Smooth muscle cell (in vitro differentiated cells): Measurements from ENCODE around the gene RNF157. TPM values are rescaled to one million over a fixed set of nuclear protein-coding genes. Genes with fewer than 3 reads are reported as not detected.

Experiments used
- DNase-seq: peaks from one replicate; lab custom pipeline; 2025; ENCODE audit not compliant: unreplicated experiment; lab: John Stamatoyannopoulos, UW
- H2AFZ ChIP-seq: fragments of 200-600 bp; sonication (generic); 2 replicates; pipeline ENCODE4 v1.6.0; 2016; ENCODE audit warnings: antibody characterized with exemption, low read depth, mild to moderate bottlenecking
- H3F3A ChIP-seq: fragments of 200-600 bp; sonication (generic); 2 replicates; pipeline ENCODE4 v1.6.0; 2017; ENCODE audit warnings: antibody characterized with exemption, low read depth
- H3K27ac ChIP-seq: fragments of 200-600 bp; sonication (generic); 2 replicates; pipeline ENCODE4 v1.5.1; 2016; ENCODE audit warnings: low read depth, mild to moderate bottlenecking
- H3K27me3 ChIP-seq: fragments of 200-600 bp; sonication (generic); 2 replicates; pipeline ENCODE4 v1.6.1; 2016; ENCODE audit warnings: low read depth, mild to moderate bottlenecking
- H3K36me3 ChIP-seq: fragments of 200-600 bp; sonication (generic); 2 replicates; pipeline ENCODE4 v1.5.1; 2016; ENCODE audit warnings: low read depth
- H3K4me1 ChIP-seq: fragments of 200-600 bp; sonication (generic); 2 replicates; pipeline ENCODE4 v1.5.1; 2016; ENCODE audit warnings: low read depth
- H3K4me2 ChIP-seq: fragments of 200-600 bp; sonication (generic); 2 replicates; pipeline ENCODE4 v1.6.0; 2016; ENCODE audit warnings: mild to moderate bottlenecking
- H3K4me3 ChIP-seq: fragments of 200-600 bp; sonication (generic); 2 replicates; pipeline ENCODE4 v1.5.1; 2016; ENCODE audit warnings: mild to moderate bottlenecking
- H3K79me2 ChIP-seq: fragments of 200-600 bp; sonication (generic); 2 replicates; pipeline ENCODE4 v1.6.0; 2016; ENCODE audit warnings: low read depth, mild to moderate bottlenecking
- H3K9ac ChIP-seq: fragments of 200-600 bp; sonication (generic); 2 replicates; pipeline ENCODE4 v1.6.0; 2016; ENCODE audit warnings: low read depth
- H3K9me3 ChIP-seq: fragments of 200-600 bp; sonication (generic); replicated peaks from 2 replicates; pipeline ENCODE4 v1.5.1; 2016; ENCODE audit warnings: low read depth
- H4K20me1 ChIP-seq: fragments of 200-600 bp; sonication (generic); 2 replicates; pipeline ENCODE4 v1.6.0; 2016; ENCODE audit warnings: low read depth
- WGBS: methylation state at CpG from one replicate; pipeline ENCODE4 v1.1.7; 2016; ENCODE audit warnings: low lambda C conversion rate; 5-methylcytosine and 5-hydroxymethylcytosine counted together
- polyA plus RNA-seq: library from polyadenylated mRNA; unstranded; fragments of >200 nt; fragmentation: Nextera tagmentation; extraction: Ambion mirVana; gene quantifications from 2 replicates; pipeline ENCODE4 v1.2.1, GENCODE V29; 2016
- total RNA-seq: library from RNA; depleted of rRNA; stranded (reverse); fragments of >200 nt; gene quantifications from 2 replicates; pipeline ENCODE4 v1.2.3, GENCODE V29; 2014
- TF ChIP-seq, protein P1 (sequence below): fragments of 200-600 bp; sonication (generic); IDR thresholded peaks from 2 replicates; pipeline ENCODE4 v1.5.1; 2017; ENCODE audit warnings: borderline replicate concordance, mild to moderate bottlenecking, antibody characterized with exemption; ENCODE audit not compliant: insufficient read depth, poor library complexity, severe bottlenecking

Gene RNF157
- total and polyA plus RNA-seq, 2 experiments from 2014 or later: 0.09 to 0.63 TPM

DNA sequence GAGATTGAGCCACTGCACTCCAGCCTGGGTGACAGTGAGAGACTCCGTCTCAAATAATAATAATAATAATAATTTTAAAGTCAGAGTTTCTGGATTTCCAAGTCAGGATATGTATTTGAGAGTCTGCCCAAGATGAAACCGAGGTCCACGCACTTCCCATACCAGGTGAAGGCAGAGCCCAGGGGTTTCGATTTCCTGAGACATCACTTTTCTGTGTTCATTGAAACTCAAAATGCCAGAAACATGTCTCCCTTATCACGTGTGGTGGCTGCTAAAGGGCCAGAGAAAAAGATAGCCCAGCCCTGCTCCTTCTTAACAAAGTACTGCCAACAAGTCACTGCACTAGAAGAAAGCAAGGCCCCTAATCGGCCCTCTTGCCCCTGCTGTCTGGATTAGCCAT is 9.8 kb upstream of the RNF157 start:
- no peaks in the 10 kb centered on the region for H4K20me1 ChIP-seq
- H3K4me1 ChIP-seq: no peaks in the 10 kb centered on the region
- H3K9ac ChIP-seq: no peak overlapping the region
- peaks cover 4% of the 10 kb centered on the region for H3F3A ChIP-seq
- no peak for DNase-seq
- H3K79me2 ChIP-seq: no peaks in the 10 kb centered on the region
- H3K27ac ChIP-seq: no peak overlapping the region
- H3K9me3 ChIP-seq: no peaks in the 10 kb centered on the region
- H3K27me3 ChIP-seq: no peaks in the 10 kb centered on the region
- 90% methylated on average over 6 of the region's 6 CpGs for WGBS
- TF ChIP-seq, protein P1, sequence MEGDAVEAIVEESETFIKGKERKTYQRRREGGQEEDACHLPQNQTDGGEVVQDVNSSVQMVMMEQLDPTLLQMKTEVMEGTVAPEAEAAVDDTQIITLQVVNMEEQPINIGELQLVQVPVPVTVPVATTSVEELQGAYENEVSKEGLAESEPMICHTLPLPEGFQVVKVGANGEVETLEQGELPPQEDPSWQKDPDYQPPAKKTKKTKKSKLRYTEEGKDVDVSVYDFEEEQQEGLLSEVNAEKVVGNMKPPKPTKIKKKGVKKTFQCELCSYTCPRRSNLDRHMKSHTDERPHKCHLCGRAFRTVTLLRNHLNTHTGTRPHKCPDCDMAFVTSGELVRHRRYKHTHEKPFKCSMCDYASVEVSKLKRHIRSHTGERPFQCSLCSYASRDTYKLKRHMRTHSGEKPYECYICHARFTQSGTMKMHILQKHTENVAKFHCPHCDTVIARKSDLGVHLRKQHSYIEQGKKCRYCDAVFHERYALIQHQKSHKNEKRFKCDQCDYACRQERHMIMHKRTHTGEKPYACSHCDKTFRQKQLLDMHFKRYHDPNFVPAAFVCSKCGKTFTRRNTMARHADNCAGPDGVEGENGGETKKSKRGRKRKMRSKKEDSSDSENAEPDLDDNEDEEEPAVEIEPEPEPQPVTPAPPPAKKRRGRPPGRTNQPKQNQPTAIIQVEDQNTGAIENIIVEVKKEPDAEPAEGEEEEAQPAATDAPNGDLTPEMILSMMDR: no peak
- H3K4me3 ChIP-seq: no peak overlapping the region
- no peak overlapping the region for H2AFZ ChIP-seq
- no peaks in the 10 kb centered on the region for H3K36me3 ChIP-seq
- H3K4me2 ChIP-seq: no peak overlapping the region

- Histone ChIP-seq H3K9ac (no peak overlapping the region), H3K36me3 (no peaks in the 10 kb centered on the region), H3F3A (peaks cover 2% of the 10 kb centered on the region), H4K20me1 (no peaks in the 10 kb centered on the region), H3K27me3 (peaks cover 7% of the 10 kb centered on the region), H3K27ac (no peak overlapping the region), H3K4me3 (no peak overlapping the region), H3K4me2 (no peak overlapping the region), H2AFZ (no peak overlapping the region), H3K4me1 (no peaks in the 10 kb centered on the region), H3K79me2 (no peaks in the 10 kb centered on the region), H3K9me3 (no peaks in the 10 kb centered on the region)
- TF ChIP-seq, protein P1: no peak
- DNase-seq: no peak
- WGBS: 87% methylated on average over 11 of the region's 11 CpGs
Measured at GRCh38 chr17:76248013-76248782, 7.9 kb upstream of the RNF157 start.

DNA sequence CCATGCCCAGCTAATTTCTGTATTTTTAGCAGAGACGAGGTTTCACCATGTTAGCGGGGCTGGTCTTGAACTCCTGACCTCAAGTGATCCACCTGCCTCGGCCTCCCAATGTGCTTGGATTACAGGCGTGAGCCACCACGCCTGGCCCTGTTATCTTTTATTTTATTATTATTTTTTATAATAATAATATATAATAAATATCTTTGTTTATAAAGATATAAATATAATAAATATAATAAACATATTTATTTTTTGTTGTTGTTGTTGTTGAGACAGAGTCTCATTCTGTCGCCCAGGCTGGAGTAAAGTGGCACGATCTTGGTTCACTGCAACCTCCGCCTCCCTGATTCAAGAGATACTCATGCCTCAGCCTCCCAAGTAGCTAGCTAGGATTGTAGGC is 7.0 kb upstream of the RNF157 start:
- Histone ChIP-seq H3K27ac (no peak overlapping the region), H4K20me1 (no peaks in the 10 kb centered on the region), H3K9me3 (no peaks in the 10 kb centered on the region), H3K4me2 (no peak overlapping the region), H3K27me3 (peaks cover 16% of the 10 kb centered on the region), H2AFZ (no peak overlapping the region), H3F3A (no peaks in the 10 kb centered on the region), H3K4me3 (no peak overlapping the region), H3K36me3 (no peaks in the 10 kb centered on the region), H3K9ac (no peak overlapping the region), H3K4me1 (no peaks in the 10 kb centered on the region), H3K79me2 (no peaks in the 10 kb centered on the region)
- DNase-seq: no peak
- WGBS: 92% methylated on average over 8 of the region's 8 CpGs
- TF ChIP-seq, protein P1: no peak
